SIG-M5 (cell line): ENCODE data around the gene OR52B4.
A peak's percentile ranks its signal among the peaks of the same experiment; 100 is the strongest.
"Not testable (repeated sequence)": the region's sequence is repeated elsewhere in the genome, so short reads cannot be mapped to it uniquely, and the experiment has no call there.

Source experiments
- DNase-seq: peaks from one replicate; lab custom pipeline; 2025; lab: John Stamatoyannopoulos, UW

Gene OR52B4

DNA sequence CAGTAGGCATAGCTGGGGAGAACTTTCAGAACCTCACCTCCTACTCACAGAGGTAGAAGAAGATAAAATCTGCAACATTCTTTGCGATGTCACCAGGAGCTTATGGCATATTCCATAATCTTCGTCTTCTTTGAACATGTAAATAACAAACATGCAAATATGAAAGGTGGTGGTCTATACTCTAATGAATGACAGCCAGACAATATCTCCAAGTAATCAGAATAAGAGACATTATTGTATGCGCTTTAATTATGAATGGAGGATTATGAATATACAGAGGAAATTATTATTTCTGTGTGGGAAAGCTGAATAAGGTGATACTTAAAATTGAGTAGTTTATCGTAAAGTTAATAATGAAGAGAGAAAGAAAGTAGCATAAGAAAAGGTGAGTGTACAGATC, at the start of gene OR52B4:
Gene OR52B4, minus strand, starts transcription at position 101 of the 400 bp plus-strand sequence. Its CDS starts 91 bp downstream, at position 10.
- DNase-seq, result no peak

DNA sequence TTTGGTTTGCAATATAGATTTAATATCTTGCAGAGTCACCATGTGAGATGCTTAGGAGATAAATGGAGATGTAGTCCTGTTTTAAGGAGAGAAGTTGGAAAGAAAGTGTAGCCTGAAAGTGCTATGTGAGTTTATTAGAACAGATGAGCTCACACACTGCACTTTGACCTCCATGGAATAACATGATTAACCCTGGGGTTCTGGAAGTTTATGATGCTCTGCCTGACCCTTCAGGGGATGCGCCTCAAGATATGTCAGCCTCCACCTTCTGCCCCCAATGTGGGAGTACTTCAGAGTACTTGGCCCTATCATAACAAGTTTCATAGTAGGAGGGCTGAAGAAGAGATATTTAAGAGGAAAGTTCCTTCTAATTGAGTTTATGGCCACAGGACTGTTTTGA, 48.6 kb upstream of the OR52B4 start:
- DNase-seq, result no peak

DNA sequence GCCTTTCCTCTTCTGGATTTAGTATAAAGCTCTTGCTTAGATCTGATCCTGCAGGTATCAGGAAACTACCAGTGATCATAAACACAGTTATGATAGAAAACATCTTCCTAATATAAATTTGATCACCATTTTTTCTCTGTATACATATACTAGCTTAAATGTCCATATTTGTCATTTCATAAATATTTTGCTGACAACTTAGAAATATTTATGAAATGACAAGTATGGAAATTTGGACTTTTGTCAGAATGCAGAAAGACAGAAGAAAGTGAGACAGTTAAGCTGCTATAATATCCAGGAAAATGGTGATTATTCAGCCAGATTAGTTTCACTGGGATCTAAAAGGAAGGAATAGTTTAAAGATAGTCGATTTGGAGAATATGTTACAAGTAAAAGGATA, 48.1 kb upstream of the OR52B4 start:
- DNase-seq, result no peak

DNA sequence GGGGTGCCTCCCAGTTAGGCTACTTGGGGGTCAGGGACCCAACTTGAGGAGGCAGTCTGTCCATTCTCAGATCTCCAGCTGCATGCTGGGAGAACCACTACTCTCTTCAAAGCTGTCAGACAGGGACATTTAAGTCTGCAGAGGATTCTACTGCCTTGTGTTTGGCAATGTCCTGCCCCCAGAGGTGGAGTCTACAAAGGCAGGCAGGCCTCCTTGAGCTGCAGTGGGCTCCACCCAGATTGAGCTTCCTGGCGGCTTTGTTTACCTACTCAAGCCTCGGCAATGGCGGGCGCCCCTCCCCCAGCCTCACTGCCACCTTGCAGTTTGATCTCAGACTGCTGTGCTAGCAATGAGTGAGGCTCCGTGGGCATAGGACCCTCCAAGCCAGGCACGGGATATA, 38.0 kb upstream of the OR52B4 start:
- not testable (repeated sequence) for DNase-seq

DNA sequence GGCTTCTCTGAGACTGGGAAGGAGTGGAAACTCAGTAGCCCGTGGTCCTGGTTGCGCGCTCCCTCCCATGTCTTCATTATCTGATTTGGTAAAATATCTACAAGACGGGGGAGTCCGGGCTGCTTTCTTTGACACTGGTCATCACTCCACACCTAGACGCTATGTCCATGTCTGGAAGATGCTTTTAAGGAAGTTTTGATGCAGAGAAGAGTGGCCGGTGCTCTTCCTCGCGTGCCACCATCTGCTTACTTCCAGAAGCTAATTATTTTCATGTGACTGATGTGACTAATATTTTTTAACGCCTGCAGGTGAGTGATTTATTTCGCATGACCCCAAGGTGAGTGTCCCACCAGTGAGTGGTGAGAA, 25.7 kb upstream of the OR52B4 start:
- no peak for DNase-seq

DNA sequence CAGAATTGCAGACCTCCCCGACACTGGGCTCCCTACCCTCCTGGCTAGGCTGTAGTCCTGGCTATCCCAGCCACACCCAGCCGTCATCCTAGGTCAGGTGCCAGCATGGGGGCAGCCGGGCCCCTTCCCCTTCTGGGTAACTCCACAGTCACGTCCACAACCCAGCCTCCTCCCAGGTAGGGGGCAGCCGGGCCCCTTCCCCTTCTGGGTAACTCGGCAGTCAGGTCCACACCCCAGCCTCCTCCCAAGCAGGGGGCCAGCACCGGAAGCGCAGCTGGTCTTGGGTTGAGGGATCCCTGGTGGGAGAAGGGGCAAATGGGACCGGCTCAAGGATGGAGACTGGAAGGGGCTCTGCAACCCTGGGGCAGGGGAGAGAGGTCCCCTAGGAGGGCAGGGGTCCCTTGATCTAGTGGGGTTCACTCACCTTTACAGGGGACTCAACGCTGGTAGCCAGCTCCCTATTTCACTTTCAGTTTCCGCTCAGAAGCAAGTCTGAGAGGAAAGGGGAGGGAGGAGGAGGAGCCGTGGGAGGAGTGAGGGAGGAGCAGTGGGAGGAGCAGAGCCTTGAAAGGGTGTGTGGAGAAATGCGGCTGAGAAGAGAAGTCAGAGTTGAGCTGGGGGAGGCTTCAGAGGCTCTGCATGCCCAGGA, 25.1 kb upstream of the OR52B4 start, which contains the start of gene TRIM21:
Gene TRIM21, minus strand, starts transcription at position 494 of the 649 bp plus-strand sequence. CDS start 3,293 bp downstream, outside the sequence.
- peak; percentile 82 for DNase-seq

DNA sequence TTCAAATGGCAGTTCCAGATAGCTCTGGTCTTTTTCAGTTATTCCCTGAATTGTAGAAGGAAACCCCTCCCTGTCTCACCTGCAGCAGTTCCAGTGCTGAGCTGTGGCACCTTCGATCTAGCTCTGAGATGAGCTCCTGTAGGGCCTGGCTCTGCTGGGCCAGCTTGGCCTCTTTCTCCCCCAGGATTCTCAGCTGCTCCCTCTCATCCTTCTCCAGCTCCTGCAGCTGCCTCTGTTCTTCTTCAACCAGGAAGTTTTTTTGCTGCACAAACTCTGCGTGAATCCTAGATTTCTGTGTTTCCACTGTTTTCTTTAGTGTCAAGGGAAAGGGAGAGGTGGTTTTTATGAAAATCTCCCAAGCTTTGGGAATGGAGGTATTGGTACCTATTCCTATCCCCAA, 20.0 kb upstream of the OR52B4 start:
- DNase-seq, result no peak

DNA sequence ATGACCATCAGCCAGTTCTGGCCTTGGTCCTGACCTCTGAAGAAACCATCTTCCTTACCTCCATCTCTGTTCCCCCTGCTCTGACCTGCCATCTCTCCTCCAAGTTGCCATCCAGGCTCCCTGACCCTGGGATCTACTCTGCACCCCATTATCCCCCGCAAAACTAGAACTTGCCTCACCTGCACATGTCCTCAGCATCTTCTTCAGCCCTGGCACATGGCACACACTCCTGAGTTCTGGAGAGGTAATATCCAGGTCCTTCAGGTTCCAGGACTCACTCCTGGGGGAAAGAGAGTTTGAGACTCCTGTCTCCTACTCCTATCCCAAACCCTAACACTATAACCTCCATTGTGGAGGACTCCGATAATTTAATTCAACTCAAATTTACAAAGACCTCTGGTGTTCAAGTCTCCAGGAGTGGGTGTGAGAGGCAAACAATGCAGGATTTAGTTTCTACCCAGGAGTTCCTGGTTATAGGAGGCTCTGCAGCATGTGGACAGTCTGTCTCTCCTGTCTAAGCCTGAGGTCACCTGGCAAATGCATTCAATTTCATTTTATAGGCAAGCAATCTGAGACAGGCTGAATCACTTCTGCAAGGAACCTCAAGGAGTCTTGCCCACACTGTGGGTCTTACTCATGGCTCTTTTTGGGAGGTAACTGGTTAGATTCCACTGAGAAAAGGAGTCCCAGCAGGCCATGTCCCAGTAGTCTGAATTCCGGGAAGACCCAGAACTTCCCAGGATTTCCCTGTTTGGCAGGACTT, 18.0 kb upstream of the OR52B4 start:
- DNase-seq, result no peak

DNA sequence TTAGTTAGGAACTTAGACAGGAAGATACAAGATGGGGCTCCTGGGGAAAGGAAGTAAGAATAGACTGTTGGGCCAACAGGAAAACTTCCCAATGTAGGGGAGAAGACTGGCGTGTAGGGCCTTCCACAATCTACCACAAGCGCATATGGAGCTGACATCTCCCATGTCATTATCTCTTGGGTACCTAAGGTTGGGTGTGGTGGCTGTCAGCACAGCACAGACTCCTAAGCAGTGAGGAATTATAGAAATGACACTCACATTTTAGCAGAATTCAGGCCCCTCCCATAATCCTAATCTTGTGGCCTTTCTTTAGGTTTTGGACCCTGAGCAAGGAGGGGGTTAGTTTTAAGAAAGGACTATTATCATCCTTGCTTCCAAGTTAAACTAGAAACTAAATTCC, 13.7 kb upstream of the OR52B4 start:
- no peak for DNase-seq

DNA sequence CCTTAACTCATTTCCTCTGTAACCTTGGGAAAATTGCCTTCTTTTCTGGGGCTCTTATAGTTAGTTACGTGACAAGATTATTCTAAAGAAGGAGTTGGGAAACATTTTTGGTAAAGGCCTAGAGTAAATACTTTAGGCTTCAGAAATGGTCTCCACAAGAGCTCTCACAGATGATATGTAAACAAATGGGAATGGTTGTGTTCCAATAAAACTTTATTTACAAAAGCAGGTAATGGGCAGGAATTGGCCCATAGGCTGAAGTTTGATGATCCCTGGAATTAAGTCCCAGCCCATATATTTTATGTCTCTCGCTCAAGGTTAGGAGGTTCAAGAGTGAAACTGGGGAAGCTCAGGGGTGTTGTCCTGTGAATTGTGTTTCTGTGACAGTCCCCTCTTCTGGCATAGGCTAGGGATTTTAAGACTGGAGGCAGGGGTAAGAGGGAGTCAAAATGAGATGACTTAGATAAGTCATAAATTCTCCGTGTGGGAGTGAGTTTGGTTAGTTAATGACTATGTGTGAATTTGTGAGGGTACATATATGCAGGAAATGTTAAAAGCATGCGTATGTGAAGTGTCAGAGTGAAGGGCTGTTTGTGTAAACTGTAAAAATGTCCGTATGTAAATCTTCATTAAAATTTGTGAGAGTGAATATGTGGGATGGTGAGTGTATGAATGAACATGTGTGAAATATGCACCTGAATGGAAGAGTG, 7.4 kb upstream of the OR52B4 start:
- no peak for DNase-seq

DNA sequence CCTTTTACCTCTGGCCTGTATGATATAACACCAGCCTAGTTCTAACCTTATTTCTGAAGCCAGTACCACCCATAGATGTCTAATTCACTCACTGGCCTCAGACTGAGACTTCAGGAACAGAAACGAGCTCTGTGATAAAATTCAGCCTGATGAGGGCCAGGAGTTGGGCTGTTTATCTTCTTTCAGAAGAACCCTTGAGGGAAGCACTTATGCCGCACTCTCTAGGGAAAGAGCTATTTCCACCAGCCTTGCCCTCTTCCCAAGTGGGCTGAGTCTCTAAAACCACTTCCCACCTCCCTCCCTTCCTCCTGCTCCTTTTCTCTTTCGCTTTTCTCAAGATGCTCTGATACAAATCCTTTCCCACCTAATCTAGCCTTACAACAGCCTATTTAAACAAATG, 2.0 kb upstream of the OR52B4 start:
- no peak for DNase-seq

DNA sequence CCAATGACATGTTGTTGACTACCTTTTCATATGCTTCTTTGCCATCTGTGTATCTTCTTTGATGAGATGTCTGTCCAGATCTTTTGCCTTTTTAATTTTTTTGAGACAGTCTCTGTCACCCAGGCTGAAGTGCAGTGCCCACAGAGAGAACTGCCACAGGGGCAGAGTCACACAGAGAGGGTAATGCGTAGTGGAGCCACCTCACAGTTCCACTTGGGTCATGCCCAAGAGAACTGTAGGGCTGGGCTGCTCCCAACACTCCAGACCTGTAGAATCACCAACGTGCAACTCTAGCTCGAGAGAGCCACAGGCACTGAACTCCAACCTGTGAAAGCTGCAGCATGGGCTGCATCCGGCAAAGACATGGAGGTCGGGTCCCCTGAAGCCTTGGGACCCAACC, 20.0 kb downstream of the OR52B4 start:
- DNase-seq, result not testable (repeated sequence)

DNA sequence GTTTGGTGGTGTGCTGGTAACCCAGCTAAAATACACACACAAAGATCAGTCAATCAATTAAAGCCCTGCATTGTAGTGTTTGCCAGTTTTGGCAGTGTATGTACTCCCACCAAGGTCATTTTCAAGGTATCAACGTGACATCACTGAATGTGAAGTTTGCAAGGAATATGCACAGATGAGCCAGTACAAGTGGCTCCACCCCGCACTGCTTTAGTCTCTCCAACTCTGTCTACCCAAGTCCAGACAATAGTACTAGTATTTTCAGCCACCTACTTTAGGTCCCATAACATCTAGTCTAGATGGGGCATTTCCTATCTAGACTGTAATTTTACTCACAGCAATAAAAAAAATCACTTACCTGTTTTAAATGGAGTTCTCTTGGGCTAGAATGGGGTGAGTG, 22.8 kb downstream of the OR52B4 start:
- DNase-seq, result not testable (repeated sequence)

DNA sequence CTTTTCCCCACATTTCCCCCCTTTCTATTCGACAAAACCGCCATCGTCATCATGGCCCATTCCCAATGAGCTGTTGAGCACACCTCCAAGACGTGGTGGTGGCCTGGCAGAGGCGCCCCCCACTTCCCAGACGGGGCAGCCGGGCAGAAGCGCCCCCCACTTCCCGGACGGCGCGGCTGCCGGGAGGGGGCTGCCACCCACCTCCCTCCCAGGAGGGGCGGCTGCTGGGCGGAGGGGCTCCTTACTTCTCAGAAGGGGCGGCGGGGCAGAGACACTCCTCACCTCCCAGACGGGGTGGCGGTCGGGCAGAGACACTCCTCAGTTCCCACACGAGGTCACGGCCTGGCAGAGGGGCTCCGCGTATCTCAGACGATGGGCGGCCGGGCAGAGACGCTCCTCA, 33.8 kb downstream of the OR52B4 start:
- DNase-seq, result not testable (repeated sequence)
